ENCODE measurements around the gene ATP9B.
A peak's percentile ranks its signal among the peaks of the same experiment; 100 is the strongest.
"Not testable (repeated sequence)": the region's sequence is repeated elsewhere in the genome, so short reads cannot be mapped to it uniquely, and the experiment has no call there.

The ATP9B gene

GRCh38 chr18:79371561-79372121 lies 302.4 kb downstream of the ATP9B start:
- DNase-seq = no peak

GRCh38 chr18:79372461-79372860 lies 303.3 kb downstream of the ATP9B start:
- no peak for DNase-seq

GRCh38 chr18:79372991-79373390 lies 303.8 kb downstream of the ATP9B start:
- DNase-seq = no peak

- DNase-seq = no peak
Observed at GRCh38 chr18:79373736-79374135, 304.5 kb downstream of the ATP9B start.

- no peak for DNase-seq
Observed at GRCh38 chr18:79374408-79375171, 305.4 kb downstream of the ATP9B start.

GRCh38 chr18:79375441-79376154 lies 306.4 kb downstream of the ATP9B start:
- DNase-seq = no peak

- DNase-seq = not testable (repeated sequence)
Observed at GRCh38 chr18:79376661-79377060, 307.5 kb downstream of the ATP9B start.

GRCh38 chr18:79377187-79377891 lies 308.1 kb downstream of the ATP9B start:
- no peak for DNase-seq

GRCh38 chr18:79378536-79379250 lies 309.5 kb downstream of the ATP9B start:
- DNase-seq = no peak

- DNase-seq = no peak
Observed at GRCh38 chr18:79379251-79379905, 310.2 kb downstream of the ATP9B start.

- no peak for DNase-seq
Observed at GRCh38 chr18:79379931-79380815, 311.0 kb downstream of the ATP9B start.

GRCh38 chr18:79380816-79381806 lies 311.9 kb downstream of the ATP9B start:
- DNase-seq = peak; percentile 11

- no peak for DNase-seq
Observed at GRCh38 chr18:79381811-79382311, 312.7 kb downstream of the ATP9B start.

- no peak for DNase-seq
Observed at GRCh38 chr18:79382681-79383387, 313.6 kb downstream of the ATP9B start.

- DNase-seq = no peak
Observed at GRCh38 chr18:79383388-79384056, 314.3 kb downstream of the ATP9B start.

GRCh38 chr18:79384151-79384807 lies 315.1 kb downstream of the ATP9B start:
- DNase-seq = no peak

GRCh38 chr18:79384834-79385233 lies 315.6 kb downstream of the ATP9B start:
- no peak for DNase-seq

GRCh38 chr18:79385326-79385707 lies 316.1 kb downstream of the ATP9B start:
- DNase-seq = no peak
